H1 (cell line): ENCODE measurements around the gene PLAAT2. TPM values are rescaled to one million over a fixed set of nuclear protein-coding genes. Genes with fewer than 3 reads are reported as not detected.

Experiments
- BACH1 ChIP-seq: IDR thresholded peaks from 2 replicates; pipeline ENCODE4 v1.6.1; 2012; ENCODE audit warnings: low read length, improper control_type of control experiment
- HDAC6 ChIP-seq: IDR thresholded peaks from one replicate; pipeline ENCODE4 v1.7.1; 2012; ENCODE audit warnings: low read depth, mild to moderate bottlenecking, inconsistent platforms, low read length, moderate library complexity
- polyA plus RNA-seq, 7 experiments: library from polyadenylated mRNA; depleted of rRNA in 3 of 7; stranded (reverse) in 5 of 7; unstranded in 2 of 7; fragments of >200 nt in 5 of 7; fragments of 200-250 nt in 2 of 7; gene quantifications; 1 replicate in 5 of 7; 2 replicates in 1 of 7; 4 replicates in 1 of 7; pipeline versions ENCODE4 v1.2.1 to v1.2.3, GENCODE V29; 2011 to 2013; ENCODE audit warnings: missing spikeins in 2 of 7, mixed read lengths in 2 of 7
- total RNA-seq: library from RNA; stranded (reverse); fragmentation: NEBNext Ultra II Directional; extraction: Animal tissue kit (Norgen Biotek cat#: 25700); gene quantifications from 2 replicates; pipeline ENCODE4 v1.2.1, GENCODE V29; 2021

Gene PLAAT2
- total and polyA plus RNA-seq, 2 of the 8 experiments (the other 6 are each of a cell fraction or from before 2014, with no cell fraction given) = 0.39 TPM; not detected in 1

DNA sequence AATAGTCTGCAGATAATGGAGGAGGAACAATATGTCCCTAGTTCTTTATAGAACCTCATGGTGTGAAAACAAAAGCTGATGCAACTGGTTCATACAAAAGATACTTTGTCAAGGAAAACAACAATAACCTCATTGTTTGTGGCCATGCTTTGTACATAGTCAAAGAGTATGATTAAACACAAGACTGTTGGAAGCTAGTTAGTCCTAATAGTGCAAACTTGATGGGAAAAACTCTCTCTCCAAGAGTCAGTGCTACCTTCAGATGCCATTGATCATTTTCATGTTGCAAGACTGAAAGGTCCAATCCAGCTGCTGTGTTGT, 20.1 kb upstream of the PLAAT2 start (continued):
- no peak for TF ChIP-seq HDAC6
- TF ChIP-seq BACH1 = no peak
